ENCODE results near the gene PPTC7.
"Not testable (repeated sequence)": the region's sequence is repeated elsewhere in the genome, so short reads cannot be mapped to it uniquely, and the experiment has no call there.

Gene PPTC7

DNA sequence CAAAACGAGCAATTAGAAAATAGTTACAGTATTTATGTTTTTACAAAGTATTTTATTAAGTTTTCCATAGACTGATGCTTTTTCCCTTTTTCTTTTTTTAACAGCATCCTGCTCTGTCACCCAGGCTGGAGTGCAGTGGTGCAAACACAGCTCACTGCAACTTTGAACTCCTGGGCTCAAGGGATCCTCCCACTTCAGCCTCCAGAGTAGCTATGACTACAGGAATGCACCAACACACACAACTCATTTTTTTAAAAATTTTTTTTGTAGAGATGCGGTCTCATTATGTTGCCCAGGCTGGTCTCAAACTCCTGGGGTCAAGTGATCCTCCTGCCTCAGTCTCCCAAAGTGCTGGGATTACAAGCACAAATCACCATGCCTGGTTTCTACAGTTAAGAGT lies 24.2 kb downstream of the PPTC7 start:
- not testable (repeated sequence) for H3K4me3 ChIP-seq (ENCODE audit: low read depth, low read length); H3K27me3 ChIP-seq (ENCODE audit: control insufficient read depth, insufficient read depth, low read length); H3K9me3 ChIP-seq (ENCODE audit: control insufficient read depth, insufficient read depth, low read length); H3K9ac ChIP-seq (ENCODE audit: low read depth, low read length); H3K27ac ChIP-seq (ENCODE audit: low read depth, low read length); H3K4me1 ChIP-seq (ENCODE audit: control insufficient read depth, insufficient read depth, low read length); H3K36me3 ChIP-seq (ENCODE audit: control insufficient read depth, insufficient read depth, low read length)

DNA sequence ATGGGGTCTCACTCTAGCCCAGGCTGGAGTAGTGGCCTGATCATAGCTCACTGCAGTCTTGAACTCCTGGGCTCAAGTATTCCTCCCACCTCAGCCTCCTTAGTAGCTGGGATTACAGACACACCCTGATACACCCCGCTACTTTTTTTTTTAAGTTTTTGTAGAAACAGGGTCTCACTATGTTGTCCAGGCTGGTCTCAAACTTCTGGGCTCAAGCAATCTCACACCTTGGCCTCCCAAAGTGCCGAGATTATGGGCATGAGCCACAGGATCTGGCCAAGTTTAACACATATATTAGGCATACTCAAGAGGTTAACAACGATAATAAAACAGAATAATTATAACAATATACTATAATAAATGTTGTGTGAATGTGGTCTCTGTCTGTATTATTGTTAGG lies 25.8 kb downstream of the PPTC7 start:
- no peaks in the 10 kb centered on the region for H3K4me1 ChIP-seq (ENCODE audit: control insufficient read depth, insufficient read depth, low read length)
- H3K27me3 ChIP-seq (ENCODE audit: control insufficient read depth, insufficient read depth, low read length) = no peaks in the 10 kb centered on the region
- H3K27ac ChIP-seq (ENCODE audit: low read depth, low read length) = no peak overlapping the region
- no peaks in the 10 kb centered on the region for H3K36me3 ChIP-seq (ENCODE audit: control insufficient read depth, insufficient read depth, low read length)
- H3K9ac ChIP-seq (ENCODE audit: low read depth, low read length) = no peak overlapping the region
- H3K4me3 ChIP-seq (ENCODE audit: low read depth, low read length) = no peak overlapping the region
- no peaks in the 10 kb centered on the region for H3K9me3 ChIP-seq (ENCODE audit: control insufficient read depth, insufficient read depth, low read length)

DNA sequence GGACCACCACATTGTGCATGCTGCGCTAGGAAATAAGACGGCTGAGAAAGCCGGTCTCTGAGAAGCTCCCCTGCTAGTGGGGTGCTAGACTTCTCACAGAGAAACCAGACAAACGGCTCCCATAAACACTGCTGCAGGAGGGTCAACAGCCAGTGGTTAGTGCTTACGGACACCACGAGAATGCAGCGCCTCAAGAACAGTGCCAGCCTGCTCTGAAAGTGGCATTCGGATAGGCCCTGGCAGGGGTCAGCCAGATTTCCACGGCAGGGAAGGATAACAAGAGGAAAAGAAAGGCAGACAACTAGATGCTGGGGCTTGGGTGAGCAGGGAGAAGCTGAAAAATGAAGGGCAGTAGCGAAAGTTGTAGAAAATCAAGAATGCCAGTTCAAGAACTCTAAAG lies 26.4 kb downstream of the PPTC7 start:
- no peaks in the 10 kb centered on the region for H3K36me3 ChIP-seq (ENCODE audit: control insufficient read depth, insufficient read depth, low read length)
- H3K9ac ChIP-seq (ENCODE audit: low read depth, low read length) = no peak overlapping the region
- no peaks in the 10 kb centered on the region for H3K9me3 ChIP-seq (ENCODE audit: control insufficient read depth, insufficient read depth, low read length)
- no peaks in the 10 kb centered on the region for H3K27me3 ChIP-seq (ENCODE audit: control insufficient read depth, insufficient read depth, low read length)
- H3K4me1 ChIP-seq (ENCODE audit: control insufficient read depth, insufficient read depth, low read length) = no peaks in the 10 kb centered on the region
- no peak overlapping the region for H3K4me3 ChIP-seq (ENCODE audit: low read depth, low read length)
- no peak overlapping the region for H3K27ac ChIP-seq (ENCODE audit: low read depth, low read length)

DNA sequence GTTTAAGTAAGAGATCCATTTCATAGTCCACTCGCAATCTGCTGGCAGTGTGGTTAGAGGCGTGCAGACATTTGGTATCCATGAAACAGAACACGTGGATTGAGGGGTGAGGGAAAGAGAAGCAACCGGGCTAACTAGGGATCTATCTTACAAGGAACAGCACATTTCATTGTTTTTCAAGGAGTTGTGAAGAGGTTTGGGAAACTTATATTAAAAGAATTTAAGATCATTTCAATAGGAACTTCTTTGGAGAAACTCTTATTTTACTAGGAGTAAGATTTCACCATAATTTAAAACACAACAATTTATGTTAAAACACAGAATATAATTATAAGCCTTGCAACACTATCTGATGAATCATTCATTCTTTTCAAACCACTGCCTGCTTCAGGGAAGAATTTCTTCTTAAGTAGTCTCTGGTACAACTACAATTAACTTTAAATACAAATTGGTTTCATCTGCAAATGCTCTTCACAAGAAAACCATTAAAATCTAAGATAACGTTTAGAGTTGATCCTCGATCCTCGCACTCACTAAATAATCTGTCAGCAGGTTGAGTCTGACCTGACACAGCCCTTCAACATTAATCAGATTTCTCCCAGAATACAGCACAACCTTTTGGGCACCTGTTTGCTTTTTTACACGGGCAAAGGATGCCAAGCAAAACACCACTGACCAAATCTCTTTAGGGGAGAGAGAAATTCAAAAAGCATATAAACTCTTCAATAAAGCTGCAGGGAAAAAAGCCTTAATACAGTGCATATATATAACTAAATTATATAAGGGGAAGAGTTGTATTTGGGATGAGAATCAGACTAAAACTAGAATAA lies 27.3 kb downstream of the PPTC7 start:
- Histone ChIP-seq H3K27me3 (ENCODE audit: control insufficient read depth, insufficient read depth, low read length) (no peaks in the 10 kb centered on the region), H3K36me3 (ENCODE audit: control insufficient read depth, insufficient read depth, low read length) (peaks cover 5% of the 10 kb centered on the region), H3K27ac (ENCODE audit: low read depth, low read length) (no peak overlapping the region), H3K4me3 (ENCODE audit: low read depth, low read length) (no peak overlapping the region), H3K9ac (ENCODE audit: low read depth, low read length) (no peak overlapping the region), H3K4me1 (ENCODE audit: control insufficient read depth, insufficient read depth, low read length) (no peaks in the 10 kb centered on the region), H3K9me3 (ENCODE audit: control insufficient read depth, insufficient read depth, low read length) (no peaks in the 10 kb centered on the region)

DNA sequence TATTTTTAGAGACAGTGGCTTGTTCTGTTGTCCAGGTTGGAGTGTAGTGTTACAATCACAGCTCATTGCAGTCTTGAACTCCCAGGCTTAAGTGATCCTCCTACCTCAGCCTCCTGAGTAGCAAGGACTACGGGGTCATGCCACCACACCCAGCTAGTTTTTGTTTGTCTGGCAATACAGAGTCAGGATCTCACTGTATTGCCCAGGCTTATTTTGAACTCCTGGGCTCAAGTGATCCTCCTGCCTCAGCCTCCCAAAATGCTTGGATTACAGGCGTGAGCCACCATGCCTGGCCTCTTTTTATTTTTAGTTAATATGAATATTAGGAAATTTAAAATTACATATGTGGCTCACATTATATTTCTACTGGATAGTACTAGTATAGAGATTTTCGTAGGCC lies 28.9 kb downstream of the PPTC7 start:
- H3K27ac ChIP-seq (ENCODE audit: low read depth, low read length) = no peak overlapping the region
- no peak overlapping the region for H3K4me3 ChIP-seq (ENCODE audit: low read depth, low read length)
- no peaks in the 10 kb centered on the region for H3K9me3 ChIP-seq (ENCODE audit: control insufficient read depth, insufficient read depth, low read length)
- H3K27me3 ChIP-seq (ENCODE audit: control insufficient read depth, insufficient read depth, low read length) = no peaks in the 10 kb centered on the region
- peaks cover 7% of the 10 kb centered on the region for H3K36me3 ChIP-seq (ENCODE audit: control insufficient read depth, insufficient read depth, low read length)
- no peaks in the 10 kb centered on the region for H3K4me1 ChIP-seq (ENCODE audit: control insufficient read depth, insufficient read depth, low read length)
- H3K9ac ChIP-seq (ENCODE audit: low read depth, low read length) = no peak overlapping the region

DNA sequence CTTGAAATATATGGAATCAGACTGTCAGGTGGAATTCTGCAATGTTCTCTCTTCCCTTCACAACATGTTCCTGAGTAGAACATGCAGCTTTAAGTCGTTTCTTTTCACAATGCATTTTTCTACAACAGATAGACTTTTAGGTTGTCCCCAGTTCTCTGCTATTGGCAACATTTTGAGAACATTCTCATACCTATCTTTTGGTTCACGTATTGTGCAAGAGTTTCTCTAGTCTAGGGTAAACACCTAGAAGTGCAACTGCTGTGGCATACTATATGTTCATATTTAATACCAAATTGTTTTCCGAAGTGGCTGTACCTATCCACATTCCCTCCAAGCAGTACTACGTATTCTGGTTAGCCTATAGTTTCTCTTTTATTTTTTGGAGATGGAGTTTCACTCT lies 32.1 kb downstream of the PPTC7 start:
- Histone ChIP-seq H3K9me3 (ENCODE audit: control insufficient read depth, insufficient read depth, low read length) (no peaks in the 10 kb centered on the region), H3K27ac (ENCODE audit: low read depth, low read length) (no peak overlapping the region), H3K4me3 (ENCODE audit: low read depth, low read length) (no peak overlapping the region), H3K4me1 (ENCODE audit: control insufficient read depth, insufficient read depth, low read length) (no peaks in the 10 kb centered on the region), H3K36me3 (ENCODE audit: control insufficient read depth, insufficient read depth, low read length) (peaks cover 10% of the 10 kb centered on the region), H3K9ac (ENCODE audit: low read depth, low read length) (no peak overlapping the region), H3K27me3 (ENCODE audit: control insufficient read depth, insufficient read depth, low read length) (no peaks in the 10 kb centered on the region)

DNA sequence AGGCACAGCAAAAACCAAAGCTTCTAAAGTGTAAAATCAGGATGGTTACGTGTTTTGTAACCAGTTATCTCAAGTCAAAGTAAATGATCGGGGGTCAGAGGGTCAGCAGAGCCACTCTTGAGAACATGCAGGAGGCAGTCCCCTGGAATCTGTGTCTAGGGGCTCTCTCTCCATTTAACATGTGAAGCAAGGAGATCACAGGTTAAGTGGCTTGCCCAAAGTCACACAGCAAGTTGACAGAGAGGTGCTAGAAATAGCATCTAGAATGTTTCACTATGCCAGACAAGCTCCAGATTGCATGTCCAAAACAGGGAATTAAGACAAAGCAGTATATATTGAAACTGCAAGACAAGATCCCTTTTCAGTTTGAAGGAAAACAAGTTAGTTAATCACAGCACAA lies 33.4 kb downstream of the PPTC7 start:
- Histone ChIP-seq H3K9me3 (ENCODE audit: control insufficient read depth, insufficient read depth, low read length) (no peaks in the 10 kb centered on the region), H3K36me3 (ENCODE audit: control insufficient read depth, insufficient read depth, low read length) (peaks cover 18% of the 10 kb centered on the region), H3K4me3 (ENCODE audit: low read depth, low read length) (no peak overlapping the region), H3K27me3 (ENCODE audit: control insufficient read depth, insufficient read depth, low read length) (no peaks in the 10 kb centered on the region), H3K4me1 (ENCODE audit: control insufficient read depth, insufficient read depth, low read length) (no peaks in the 10 kb centered on the region), H3K27ac (ENCODE audit: low read depth, low read length) (no peak overlapping the region), H3K9ac (ENCODE audit: low read depth, low read length) (no peak overlapping the region)

DNA sequence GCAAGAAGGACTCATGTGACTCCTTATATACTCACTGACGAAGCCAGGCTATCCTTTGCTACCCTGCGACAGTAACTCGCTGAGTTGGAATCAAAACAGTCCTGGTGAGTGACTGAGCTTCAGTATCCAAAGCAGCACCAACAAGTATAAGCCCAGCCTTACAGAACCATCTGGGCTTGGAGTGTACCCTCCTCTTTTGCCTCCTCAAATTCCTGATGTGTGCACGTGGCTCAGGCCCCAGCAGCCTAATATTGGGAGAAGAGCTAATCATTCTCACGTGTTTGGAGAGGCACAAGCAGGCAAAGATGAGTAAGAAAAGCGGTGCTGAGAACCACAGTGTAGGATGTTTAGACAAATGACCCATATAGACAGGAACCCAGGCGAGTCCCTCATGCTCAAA lies 34.4 kb downstream of the PPTC7 start:
- Histone ChIP-seq H3K36me3 (ENCODE audit: control insufficient read depth, insufficient read depth, low read length) (peaks cover 24% of the 10 kb centered on the region), H3K4me1 (ENCODE audit: control insufficient read depth, insufficient read depth, low read length) (no peaks in the 10 kb centered on the region), H3K9ac (ENCODE audit: low read depth, low read length) (no peak overlapping the region), H3K27me3 (ENCODE audit: control insufficient read depth, insufficient read depth, low read length) (no peaks in the 10 kb centered on the region), H3K27ac (ENCODE audit: low read depth, low read length) (no peak overlapping the region), H3K9me3 (ENCODE audit: control insufficient read depth, insufficient read depth, low read length) (no peaks in the 10 kb centered on the region), H3K4me3 (ENCODE audit: low read depth, low read length) (no peak overlapping the region)

DNA sequence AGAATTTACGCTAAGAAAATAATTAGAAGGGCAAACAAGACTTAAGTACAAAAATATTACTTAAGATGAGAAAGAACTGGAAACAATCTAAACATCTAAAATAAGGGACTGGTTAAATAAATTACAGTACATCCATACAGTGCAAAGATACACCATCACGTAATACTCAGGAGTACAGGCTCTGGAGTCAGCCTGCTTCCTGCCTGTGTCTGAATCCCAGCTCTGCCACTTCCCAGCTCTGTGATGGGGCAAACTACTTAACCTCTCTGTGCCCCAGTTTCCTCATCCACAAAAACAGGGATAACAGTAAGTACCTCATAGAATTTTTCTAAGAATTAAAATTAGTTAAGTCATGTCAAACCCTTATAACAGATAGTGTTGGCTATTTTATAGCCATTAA lies 36.0 kb downstream of the PPTC7 start:
- H3K9ac ChIP-seq (ENCODE audit: low read depth, low read length) = no peak overlapping the region
- no peak overlapping the region for H3K4me3 ChIP-seq (ENCODE audit: low read depth, low read length)
- no peaks in the 10 kb centered on the region for H3K27me3 ChIP-seq (ENCODE audit: control insufficient read depth, insufficient read depth, low read length)
- H3K36me3 ChIP-seq (ENCODE audit: control insufficient read depth, insufficient read depth, low read length) = peaks cover 34% of the 10 kb centered on the region
- no peaks in the 10 kb centered on the region for H3K4me1 ChIP-seq (ENCODE audit: control insufficient read depth, insufficient read depth, low read length)
- no peak overlapping the region for H3K27ac ChIP-seq (ENCODE audit: low read depth, low read length)
- no peaks in the 10 kb centered on the region for H3K9me3 ChIP-seq (ENCODE audit: control insufficient read depth, insufficient read depth, low read length)

DNA sequence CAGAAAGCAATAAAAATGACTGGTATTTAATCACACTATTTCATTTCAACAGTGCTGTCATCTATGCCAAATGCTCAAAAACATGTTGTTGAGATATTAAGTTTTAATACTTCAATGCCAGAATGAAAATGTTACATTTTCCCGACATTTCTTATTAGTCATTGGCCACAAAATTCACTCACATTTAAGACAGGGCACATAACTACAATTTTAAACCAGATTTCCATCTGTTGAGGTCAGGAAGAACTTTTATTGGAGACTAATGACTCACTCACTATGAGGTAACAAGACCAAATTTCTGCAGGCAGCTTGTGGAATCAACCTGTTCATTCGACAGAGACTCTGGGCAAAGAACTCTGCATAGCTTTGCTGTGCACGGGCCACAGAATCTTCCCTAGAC lies 36.8 kb downstream of the PPTC7 start:
- peaks cover 34% of the 10 kb centered on the region for H3K36me3 ChIP-seq (ENCODE audit: control insufficient read depth, insufficient read depth, low read length)
- no peak overlapping the region for H3K4me3 ChIP-seq (ENCODE audit: low read depth, low read length)
- no peak overlapping the region for H3K27ac ChIP-seq (ENCODE audit: low read depth, low read length)
- H3K4me1 ChIP-seq (ENCODE audit: control insufficient read depth, insufficient read depth, low read length) = no peaks in the 10 kb centered on the region
- H3K9ac ChIP-seq (ENCODE audit: low read depth, low read length) = no peak overlapping the region
- H3K27me3 ChIP-seq (ENCODE audit: control insufficient read depth, insufficient read depth, low read length) = no peaks in the 10 kb centered on the region
- H3K9me3 ChIP-seq (ENCODE audit: control insufficient read depth, insufficient read depth, low read length) = no peaks in the 10 kb centered on the region

DNA sequence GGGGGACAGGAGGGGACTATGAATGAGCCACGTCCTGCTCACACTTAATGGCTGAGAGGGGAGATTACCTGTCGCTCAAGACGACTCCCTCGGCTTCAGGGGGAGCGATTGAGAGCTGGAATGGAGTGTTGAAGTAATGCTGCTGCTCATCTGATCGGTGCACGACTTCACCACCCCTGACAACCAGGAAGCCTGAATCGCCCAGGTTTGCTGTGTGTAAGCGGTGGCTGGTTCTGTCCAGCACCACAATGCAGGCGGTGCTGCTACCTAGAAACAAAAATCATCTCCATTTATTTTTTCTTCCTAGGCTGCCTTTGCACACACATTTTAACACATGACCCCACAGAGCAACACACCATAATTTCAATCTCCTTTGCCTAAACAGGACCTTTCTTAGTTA lies 37.3 kb downstream of the PPTC7 start:
- H3K9ac ChIP-seq (ENCODE audit: low read depth, low read length) = no peak overlapping the region
- no peaks in the 10 kb centered on the region for H3K4me1 ChIP-seq (ENCODE audit: control insufficient read depth, insufficient read depth, low read length)
- no peaks in the 10 kb centered on the region for H3K27me3 ChIP-seq (ENCODE audit: control insufficient read depth, insufficient read depth, low read length)
- H3K4me3 ChIP-seq (ENCODE audit: low read depth, low read length) = no peak overlapping the region
- H3K27ac ChIP-seq (ENCODE audit: low read depth, low read length) = no peak overlapping the region
- peaks cover 30% of the 10 kb centered on the region for H3K36me3 ChIP-seq (ENCODE audit: control insufficient read depth, insufficient read depth, low read length)
- H3K9me3 ChIP-seq (ENCODE audit: control insufficient read depth, insufficient read depth, low read length) = no peaks in the 10 kb centered on the region

All from HUES48 (cell line).